GM19099 (cell line): ENCODE results near the gene AQP3.

Experiments
- POLR2A ChIP-seq: IDR thresholded peaks from 3 replicates; pipeline ENCODE4 v1.6.1; 2011; ENCODE audit warnings: low read depth; ENCODE audit not compliant: insufficient read length; ENCODE audit errors: extremely low read depth

Gene AQP3

GRCh38 chr9:33466565-33467495 lies 19.4 kb upstream of the AQP3 start:
- no peak for TF ChIP-seq POLR2A

DNA sequence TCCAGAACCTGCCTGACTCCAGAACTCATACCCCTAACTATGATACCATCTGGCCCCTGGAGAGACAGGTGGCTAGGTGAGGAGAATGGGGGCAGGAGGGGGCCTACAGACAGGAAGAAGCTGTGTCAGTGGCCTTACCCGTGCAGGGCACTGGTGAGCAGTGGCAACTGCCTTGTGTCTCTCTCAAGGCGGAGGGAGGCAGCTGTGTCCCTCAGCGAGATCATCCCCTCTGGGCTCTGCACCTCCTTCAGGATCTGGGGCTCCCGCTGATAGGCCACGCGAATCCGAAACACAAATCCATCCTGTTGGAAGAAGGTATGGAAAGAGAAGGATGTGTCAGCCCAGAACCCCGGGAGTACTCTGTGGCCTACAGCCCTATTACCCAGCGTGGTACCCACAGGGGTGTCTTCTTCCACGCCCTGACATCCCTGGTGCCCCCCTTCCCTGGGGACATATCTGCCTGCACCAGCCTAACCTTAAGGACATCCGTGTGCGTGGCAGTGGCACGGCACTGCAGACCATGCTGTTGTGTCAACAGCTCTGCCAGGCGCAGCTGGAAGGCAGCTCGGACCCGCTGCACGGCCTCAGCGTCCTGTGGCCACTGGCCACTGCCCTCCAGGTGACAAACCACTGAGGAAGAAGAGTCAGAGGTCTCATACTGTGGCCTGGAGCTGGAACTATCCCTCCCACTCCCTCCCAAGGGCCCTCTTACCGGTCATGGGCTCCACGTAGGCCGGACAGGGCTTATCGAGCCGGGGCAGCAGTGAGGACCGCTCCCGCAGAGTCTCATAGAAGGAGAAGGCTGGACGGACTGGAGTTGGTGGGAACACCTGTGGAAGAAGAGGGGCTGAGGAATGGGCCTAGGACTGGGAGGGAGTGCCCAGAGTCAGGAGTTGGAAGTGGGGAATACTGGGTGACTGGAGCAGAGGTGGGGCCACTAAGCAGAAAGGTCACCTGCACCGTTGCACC lies 18.5 kb upstream of the AQP3 start:
- TF ChIP-seq POLR2A = no peak

DNA sequence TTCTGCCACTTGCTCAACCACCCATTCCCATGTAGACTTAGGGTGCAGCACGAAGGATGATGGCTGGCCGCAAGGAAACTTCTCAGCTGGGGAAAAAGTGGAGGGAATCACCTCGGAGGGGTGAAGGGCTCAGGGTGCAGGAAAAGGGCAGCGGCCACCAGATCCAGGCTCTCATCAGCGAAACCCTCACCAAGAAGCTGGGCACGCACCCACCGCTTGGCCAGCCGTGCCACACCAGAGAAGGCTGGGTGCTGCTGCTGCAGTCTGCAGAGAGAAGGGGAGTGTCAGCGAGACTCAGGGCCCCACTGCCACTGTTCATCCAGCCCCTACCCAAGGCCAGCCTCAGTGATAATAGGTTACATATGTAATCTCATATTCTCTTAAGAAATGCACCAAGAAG lies 17.7 kb upstream of the AQP3 start:
- TF ChIP-seq POLR2A = no peak

GRCh38 chr9:33464045-33464636 lies 16.7 kb upstream of the AQP3 start:
- TF ChIP-seq POLR2A = no peak

DNA sequence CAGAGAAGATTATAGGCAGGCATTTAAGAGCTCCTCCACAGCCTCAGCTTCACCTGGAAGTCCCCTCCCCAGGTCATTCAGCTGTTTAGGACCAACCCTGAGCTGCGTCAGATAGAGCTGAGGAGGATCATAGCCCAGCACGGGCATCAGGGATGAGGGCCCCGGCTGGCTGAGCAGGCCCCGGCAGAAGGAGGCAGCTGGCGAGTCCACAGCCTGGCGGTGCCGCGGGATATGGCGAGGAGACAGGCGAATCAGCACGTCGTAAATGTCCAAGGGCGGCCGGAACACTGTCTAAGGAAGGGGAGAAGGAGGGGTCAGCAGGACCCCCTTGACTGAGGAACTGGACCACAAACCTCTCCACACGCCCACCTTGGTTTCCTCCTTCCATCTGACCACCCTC lies 15.8 kb upstream of the AQP3 start:
- TF ChIP-seq POLR2A = no peak

DNA sequence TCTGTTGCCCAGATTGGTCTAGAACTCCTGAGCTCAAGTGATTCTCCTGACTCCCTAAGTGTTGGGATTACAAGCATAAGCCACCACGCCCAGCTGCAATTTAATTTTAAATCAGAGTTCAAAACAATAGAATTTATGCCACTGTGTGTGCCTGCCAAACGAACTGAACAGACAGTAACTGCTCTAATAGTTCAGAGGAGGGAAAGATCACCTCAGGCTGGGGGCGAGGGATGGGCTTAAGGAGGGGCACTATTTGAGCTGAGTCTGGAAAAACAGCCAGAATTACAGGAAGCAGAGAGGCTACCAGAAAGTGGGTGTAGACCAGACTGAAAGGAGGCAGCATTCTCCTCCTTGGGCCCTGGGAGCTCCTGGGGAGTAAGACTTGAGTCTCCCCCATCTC lies 14.1 kb upstream of the AQP3 start:
- TF ChIP-seq POLR2A = no peak

- TF ChIP-seq POLR2A = no peak
Observed at GRCh38 chr9:33460854-33461253, 13.5 kb upstream of the AQP3 start.

GRCh38 chr9:33459115-33459514 lies 11.7 kb upstream of the AQP3 start:
- no peak for TF ChIP-seq POLR2A

DNA sequence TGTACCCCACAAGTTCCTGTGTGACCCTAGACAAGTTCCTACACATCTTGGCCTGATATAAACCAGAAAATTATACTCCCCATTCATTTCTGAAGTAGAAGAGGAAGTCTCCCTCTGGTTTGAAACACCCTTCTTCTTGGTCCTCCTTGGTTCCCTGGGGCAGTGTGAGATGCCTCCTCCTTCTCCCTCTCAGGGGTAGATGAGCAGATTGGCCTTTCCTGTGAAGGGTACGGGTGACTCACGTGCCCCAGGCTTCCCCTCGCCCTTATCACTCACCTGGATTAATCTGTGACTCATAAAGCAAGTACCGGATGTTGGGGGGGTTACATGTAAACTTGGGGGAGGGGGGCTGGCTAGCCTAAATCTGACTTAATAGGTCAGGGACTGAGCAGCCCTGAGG lies 11.1 kb upstream of the AQP3 start:
- TF ChIP-seq POLR2A = no peak

DNA sequence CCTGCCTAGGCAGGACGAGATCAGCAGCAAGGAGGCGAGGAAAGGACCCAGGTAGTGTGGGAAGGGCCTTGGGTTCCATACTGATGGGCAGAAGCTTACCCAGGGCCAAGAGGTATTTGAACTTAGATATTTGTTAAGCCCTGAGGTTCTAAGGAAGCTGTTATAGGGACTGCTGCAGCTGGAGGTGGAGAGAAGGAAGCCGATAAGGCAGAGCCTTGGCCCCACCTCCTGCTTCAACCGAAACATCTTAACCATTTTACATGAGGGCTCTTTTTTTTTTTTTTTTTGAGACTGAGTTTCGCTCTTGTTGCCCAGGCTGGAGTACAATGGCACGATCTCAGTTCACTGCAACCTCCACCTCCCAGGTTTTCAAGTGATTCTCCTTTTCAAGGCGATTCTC lies 8.6 kb upstream of the AQP3 start:
- TF ChIP-seq POLR2A = no peak

DNA sequence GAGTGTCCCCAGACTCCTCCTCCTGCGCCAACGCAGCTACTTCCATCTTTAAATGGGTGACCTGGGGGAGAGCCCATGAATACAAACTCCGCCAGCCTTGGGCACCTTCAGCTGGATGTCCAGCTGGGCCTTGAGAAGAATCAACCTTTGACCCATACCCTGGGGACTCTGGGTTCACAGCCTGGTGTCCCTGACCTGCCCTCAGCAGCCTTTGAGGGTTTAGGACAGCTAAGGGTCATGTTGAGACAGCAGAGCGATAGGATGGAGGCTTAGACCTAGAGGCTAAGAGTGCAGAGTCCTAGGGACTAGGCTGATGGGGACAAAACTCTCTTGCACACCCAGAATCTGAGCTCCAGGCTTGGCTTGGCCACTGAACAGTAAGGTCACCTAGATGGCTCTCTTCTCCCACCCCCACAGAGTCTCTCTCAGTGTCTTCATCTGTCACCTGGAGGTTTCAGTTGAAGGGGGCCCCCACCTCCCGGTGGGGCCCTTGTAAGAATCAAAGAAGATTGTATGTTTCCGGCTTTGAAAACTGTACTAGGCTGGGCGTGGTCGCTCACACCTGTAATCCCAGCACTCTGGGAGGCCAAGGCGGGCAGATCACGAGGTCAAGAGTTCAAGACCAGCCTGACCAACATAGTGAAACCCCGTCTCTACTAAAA lies 6.7 kb upstream of the AQP3 start:
- no peak for TF ChIP-seq POLR2A

- no peak for TF ChIP-seq POLR2A
Observed at GRCh38 chr9:33453286-33453860, 6.0 kb upstream of the AQP3 start.

DNA sequence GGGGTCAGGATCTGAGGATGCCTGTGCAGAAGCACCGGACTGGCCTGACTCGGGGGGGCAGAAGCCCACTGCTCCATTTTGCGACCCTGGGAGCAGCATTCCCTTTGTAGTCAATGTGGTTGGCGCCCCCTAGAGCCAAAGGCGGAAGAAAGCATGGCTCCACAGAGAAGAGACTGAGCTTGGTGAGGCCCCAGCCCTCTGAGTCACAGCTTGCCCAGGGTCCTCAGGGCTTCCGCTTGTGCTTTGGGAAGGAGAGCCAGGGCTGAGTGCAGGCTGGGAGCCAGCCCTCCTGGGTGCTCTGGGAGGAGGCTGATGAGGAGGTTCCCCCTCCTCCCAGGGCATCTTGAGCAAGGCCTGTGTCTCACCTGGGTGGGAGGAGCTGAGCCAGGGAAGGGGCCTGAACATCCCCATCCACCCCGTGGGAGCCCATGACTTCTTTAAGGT lies 5.5 kb upstream of the AQP3 start:
- TF ChIP-seq POLR2A = no peak

GRCh38 chr9:33450621-33451146 lies 3.3 kb upstream of the AQP3 start:
- no peak for TF ChIP-seq POLR2A
